DMS 273 treated with DMSO at 0.1 percent for 48 hours (cell line): ENCODE data around the gene USP9Y.
"Not testable (repeated sequence)": the region's sequence is repeated elsewhere in the genome, so short reads cannot be mapped to it uniquely, and the experiment has no call there.

Experiments
- DNase-seq: peaks from one replicate; lab custom pipeline; 2025; lab: John Stamatoyannopoulos, UW

USP9Y gene, protein sequence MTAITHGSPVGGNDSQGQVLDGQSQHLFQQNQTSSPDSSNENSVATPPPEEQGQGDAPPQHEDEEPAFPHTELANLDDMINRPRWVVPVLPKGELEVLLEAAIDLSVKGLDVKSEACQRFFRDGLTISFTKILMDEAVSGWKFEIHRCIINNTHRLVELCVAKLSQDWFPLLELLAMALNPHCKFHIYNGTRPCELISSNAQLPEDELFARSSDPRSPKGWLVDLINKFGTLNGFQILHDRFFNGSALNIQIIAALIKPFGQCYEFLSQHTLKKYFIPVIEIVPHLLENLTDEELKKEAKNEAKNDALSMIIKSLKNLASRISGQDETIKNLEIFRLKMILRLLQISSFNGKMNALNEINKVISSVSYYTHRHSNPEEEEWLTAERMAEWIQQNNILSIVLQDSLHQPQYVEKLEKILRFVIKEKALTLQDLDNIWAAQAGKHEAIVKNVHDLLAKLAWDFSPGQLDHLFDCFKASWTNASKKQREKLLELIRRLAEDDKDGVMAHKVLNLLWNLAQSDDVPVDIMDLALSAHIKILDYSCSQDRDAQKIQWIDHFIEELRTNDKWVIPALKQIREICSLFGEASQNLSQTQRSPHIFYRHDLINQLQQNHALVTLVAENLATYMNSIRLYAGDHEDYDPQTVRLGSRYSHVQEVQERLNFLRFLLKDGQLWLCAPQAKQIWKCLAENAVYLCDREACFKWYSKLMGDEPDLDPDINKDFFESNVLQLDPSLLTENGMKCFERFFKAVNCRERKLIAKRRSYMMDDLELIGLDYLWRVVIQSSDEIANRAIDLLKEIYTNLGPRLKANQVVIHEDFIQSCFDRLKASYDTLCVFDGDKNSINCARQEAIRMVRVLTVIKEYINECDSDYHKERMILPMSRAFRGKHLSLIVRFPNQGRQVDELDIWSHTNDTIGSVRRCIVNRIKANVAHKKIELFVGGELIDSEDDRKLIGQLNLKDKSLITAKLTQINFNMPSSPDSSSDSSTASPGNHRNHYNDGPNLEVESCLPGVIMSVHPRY (N-terminal part only)

DNA sequence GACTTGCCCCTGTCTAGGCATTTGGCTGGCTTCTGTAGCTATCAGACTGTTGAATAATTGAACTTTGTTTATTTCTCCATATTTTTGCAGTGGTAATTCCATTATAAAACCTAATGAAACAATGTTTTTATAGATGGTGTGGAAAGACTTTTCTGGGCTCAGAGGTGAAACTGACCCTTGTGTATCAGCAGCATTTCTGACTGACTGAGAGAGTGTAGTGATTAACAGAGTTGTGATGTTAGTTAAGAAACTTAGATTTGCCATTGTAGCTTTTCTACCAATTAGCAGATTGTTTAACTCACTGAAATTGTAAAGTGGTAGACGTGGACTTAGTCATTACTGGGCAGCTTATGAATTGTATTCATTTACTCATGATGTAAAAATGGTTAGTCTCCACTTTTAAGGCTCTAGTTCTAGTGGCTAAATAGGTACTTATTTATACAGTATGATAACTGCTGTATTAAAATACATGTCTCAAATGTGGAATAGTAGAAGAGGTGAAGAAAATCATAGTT lies at the start of gene USP9Y:
USP9Y (plus strand) TSS at position 51 of the 515 bp plus-strand sequence. CDS start 8,217 bp downstream, outside the sequence.
- no peak for DNase-seq

DNA sequence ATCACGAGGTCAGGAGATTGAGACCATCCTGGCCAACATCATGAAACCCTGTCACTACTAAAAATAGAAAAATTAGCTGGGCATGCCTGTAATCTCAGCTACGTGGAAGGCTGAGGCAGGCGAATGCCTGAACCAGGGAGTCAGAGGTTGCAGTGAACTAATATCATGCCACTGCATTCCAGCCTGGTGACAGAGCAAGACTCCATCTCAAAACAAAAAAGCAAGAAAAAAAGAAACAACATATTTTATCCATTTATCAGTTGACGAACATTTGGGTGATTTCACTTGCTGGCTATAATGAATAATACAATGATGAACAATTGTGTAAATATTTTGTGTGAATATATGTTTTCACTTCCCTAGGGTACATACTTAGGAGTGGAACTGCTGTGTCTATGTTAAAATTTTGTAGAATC lies 49.4 kb upstream of the USP9Y start:
- DNase-seq = no peak

- DNase-seq = no peak
These were observed 39.0 kb upstream of the USP9Y start for GRCh38 chrY:12661745-12662681.

DNA sequence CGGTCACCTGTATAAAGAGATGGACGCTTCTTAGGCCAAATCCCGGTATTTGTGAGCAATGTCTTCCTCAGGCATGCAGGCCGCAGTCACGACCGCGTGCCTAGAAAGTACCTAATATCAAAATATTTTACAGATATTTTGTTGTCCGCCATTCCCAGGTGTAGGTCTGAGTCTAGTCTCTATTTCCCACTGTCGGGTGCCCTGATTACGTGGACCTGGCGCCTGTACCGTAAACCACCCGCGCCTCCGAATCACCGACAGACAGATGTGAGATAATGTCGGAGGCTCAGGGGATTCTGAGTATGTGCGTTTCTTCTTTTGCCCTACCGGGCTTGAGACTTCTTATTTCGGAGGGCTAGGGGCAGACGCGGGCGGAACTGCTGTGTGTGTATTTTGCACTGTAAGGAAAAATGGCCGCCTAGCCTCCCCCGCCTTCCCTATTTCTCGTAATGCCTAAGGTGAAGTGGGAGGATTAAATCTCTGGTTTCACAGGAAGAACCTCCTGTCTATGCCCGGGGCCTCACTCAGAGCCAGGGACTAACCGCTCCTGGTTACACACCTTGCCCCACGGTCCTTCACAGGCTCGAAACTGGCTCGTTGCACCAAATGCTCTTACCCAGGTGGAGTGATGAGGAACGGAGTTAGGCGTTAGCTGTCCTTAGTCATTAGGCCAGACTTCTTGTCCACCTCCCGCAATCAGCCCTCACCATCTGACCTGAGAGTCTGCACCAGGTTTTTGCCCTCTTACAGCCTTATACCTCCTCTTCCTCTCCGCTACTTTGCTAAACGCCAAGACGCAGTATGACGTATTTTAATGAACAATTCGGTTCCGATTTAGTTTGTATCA lies 38.1 kb upstream of the USP9Y start:
- DNase-seq = no peak

- DNase-seq = not testable (repeated sequence)
These were observed 37.2 kb upstream of the USP9Y start for GRCh38 chrY:12663845-12664244.

- DNase-seq = no peak
These were observed 22.9 kb upstream of the USP9Y start for GRCh38 chrY:12678111-12678510.

DNA sequence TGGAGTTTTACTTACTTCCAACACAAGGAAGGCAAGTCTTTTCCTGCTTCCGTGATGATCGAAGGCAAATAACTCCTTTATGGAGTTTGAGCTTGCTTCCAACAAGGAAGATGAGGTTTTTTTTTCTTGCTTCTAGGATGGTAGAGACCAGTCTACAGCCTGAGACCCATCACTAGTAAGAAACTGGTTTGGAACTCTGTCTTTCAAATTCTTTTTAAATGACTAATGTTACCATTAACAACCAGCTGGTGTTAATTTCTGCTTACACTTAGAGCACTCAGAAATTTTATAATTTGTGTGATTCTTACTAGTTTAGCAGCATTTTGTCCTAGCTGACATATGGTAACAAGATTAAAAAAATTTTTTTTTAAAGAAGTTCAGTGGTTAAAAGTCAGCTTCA lies 19.5 kb upstream of the USP9Y start:
- no peak for DNase-seq

DNA sequence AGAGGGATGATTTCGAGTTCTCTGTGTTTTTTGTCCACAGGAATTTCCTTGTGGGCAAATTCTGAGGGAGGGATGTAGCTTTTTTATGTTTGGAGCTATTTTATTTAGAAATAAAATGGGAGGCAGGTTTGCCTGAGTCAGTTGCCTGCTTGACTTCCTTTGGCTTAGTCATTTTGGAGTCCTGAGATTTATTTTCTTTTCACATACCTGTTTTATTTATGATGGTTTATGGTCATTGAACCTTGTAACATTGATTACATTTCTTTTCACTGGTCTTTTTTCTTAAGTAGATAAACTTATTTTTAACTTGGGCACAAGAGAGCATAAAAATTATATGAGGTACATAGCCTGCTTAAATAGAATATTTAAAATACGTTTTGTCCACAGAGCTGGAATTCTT lies 12.7 kb upstream of the USP9Y start:
- DNase-seq = no peak

GRCh38 chrY:12700087-12700486 lies 944 bp upstream of the USP9Y start:
- no peak for DNase-seq

GRCh38 chrY:12702174-12702573 lies 1.1 kb downstream of the USP9Y start:
- DNase-seq = no peak

DNA sequence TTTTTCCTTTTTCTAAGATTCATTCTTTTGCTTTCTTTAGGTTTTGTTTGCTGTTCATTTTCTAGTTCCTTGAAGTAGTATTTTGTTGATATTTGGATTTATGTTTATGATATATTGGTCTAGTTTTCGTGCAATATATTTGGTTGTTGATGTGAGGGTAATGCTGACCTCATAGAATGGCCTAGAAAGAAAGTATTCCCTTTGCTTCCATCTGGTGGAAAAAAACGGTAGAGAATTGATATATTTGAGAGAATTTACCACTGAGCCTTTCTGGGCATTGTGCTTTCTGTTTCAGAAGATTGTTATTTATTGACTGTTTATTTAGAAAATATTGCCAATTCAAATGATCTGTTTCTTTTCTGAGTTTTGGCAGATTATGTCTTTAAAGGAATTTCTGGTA lies 9.4 kb downstream of the USP9Y start:
- no peak for DNase-seq

GRCh38 chrY:12715376-12715775 lies 14.3 kb downstream of the USP9Y start:
- no peak for DNase-seq

DNA sequence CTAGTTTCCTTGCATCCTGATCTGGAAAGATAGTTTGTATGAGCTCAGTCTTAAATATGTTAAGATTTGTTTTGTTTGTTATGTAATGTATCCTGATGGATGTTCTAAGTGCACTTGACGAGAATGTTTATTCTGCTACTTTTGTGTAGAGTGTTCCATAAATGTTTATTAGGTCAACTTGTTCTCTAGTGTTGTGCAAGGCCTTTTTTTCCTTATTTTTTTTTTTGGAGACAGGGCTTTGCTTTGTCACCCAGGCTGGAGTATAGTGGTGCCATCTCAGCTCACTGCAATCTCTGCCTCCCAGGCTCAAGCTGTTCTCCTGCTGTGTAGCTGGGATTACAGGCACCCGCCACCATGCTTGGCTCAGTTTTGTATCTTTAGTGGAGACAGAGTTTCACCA lies 28.7 kb downstream of the USP9Y start:
- no peak for DNase-seq

DNA sequence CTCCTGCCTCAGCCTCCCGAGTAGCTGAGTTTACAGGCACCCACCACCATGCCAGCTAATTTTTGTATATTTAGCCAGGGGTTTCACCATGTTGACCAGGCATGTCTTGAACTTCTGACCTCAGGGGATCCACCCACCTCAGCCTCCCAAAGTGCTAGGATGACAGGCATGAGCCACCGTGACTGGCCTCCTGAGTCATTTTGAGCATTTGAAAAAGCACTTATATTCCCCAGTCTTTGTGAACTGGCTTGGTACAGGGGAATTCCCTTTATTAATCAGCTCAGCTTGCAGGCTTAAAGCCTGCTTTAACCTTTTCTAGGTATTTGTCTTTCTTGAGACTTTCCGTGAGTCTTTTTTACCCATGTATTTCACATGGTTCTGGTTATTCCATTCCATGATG lies 32.6 kb downstream of the USP9Y start:
- DNase-seq = no peak

DNA sequence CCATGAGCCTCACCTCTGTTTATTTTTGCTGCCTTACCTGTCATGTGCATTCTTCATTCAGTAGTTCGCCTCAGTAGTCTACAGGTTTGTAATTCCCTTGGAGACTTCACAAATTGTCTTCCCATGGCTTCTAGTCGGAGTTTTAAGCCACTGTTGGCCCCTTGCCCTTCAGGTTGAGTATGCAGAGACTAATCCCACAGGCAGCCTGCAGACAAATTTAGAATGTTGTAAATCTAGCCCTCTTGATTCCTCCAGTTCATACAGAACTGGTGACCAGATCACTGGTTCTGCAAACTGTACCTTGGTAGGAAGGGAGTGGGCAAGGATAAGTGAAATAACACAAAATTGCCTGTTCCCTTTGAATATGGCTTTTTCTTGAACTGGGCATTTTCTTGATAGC lies 33.0 kb downstream of the USP9Y start:
- DNase-seq = no peak

DNA sequence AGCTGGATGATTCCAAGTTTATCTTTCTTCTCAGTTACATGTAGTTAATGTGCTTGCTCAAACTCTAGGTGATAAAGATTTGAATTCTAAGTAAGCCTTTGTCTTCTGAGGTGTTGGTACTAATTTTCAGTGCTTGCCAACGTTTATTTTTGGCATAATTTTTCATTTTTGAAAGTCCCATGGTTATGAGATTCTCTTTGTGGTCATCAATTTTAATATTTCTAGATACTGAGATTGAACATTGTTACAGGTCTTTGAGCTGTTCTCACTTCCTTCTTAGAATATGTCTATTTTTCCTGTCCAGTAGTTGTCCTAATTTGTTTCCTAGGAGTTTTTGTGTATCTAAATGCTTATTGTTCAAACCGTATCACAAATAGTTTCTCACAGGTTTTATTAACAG lies 40.4 kb downstream of the USP9Y start:
- DNase-seq = no peak

DNA sequence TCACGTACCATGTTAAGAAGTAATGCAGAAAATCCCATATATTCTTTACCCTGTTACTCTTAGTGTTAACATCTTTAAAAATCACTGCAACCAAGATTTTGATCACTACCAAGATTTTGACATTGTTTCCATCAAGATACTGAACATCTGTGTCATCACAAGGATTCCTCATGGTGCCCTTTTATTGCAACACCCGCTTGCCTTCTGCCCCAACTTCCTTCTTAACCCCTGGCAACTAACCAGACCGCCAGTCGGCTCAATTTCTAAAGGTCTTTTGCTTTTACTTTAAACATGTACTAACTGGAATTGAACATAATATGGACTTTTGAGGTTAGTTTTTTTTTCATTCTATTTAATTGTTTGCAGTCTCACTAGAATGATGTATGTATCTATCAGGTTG lies 41.7 kb downstream of the USP9Y start:
- no peak for DNase-seq

- no peak for DNase-seq
These were observed 43.1 kb downstream of the USP9Y start for GRCh38 chrY:12744091-12744490.

DNA sequence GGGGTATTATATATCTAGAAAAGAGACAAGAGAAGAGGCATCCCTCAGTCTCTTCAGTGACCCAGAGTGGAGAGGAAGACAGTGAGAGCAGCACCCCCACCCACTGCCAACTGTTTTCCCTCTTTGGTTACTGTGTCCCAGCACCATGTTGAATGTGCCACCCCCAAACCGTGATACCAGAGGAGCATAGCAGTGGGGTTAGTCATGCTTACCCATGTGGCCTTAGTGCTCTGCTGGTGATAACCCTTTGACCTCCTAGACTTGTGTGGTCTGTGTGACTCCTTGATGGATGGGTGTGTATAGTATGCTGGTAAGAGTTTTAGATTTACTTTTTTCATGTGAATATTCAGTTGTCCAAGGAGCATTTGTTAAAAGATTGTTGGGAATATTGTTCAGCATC lies 48.3 kb downstream of the USP9Y start:
- DNase-seq = no peak

- no peak for DNase-seq
These were observed 51.8 kb downstream of the USP9Y start for GRCh38 chrY:12752856-12753255.

DNA sequence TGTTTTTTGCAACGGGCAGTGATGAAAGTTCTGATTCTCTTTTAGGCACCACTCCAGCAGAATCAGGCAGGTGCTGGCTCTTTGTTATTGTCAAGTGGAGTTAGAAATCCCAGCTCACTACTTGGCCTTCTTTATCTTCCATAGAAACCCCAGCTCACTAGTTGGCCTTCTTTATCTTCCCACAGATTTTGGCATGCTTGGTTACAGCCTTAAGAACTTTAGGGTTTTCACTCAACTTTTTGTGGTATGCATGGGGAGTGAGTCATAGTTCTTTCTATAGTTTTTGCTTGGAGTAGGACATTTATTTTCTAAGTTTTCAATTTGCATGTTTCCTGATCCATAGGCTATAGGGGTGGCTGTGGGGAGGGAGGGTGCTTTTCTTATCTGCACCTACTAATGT lies 55.0 kb downstream of the USP9Y start:
- no peak for DNase-seq
